Stomach (tissue), 19 donors: ENCODE measurements around the gene PAN3. TPM values are rescaled to one million over a fixed set of nuclear protein-coding genes. Genes with fewer than 3 reads are reported as not detected.

Experiments used
- DNase-seq, 2 donors: peaks; one replicate each; pipeline versions ENCODE4 v3.0.0 to v3.0.0-alpha.2; 2013 to 2019
- H3K27ac ChIP-seq, 5 donors: fragments of 200-600 bp in 4 of 5; sonication (generic) in 4 of 5; one replicate each; pipeline ENCODE4 v1.5.1; 2013 to 2019; ENCODE audit warnings: mild to moderate bottlenecking in 1 of 5, moderate library complexity in 1 of 5
- H3K27me3 ChIP-seq, 3 donors: fragments of 200-600 bp; sonication (generic); one replicate each; pipeline ENCODE4 v1.5.1; 2017 to 2019; ENCODE audit warnings: mixed run types in 1 of 3
- H3K36me3 ChIP-seq, 4 donors: fragments of 200-600 bp; sonication (generic); 1 replicate in 3 of 4; 2 replicates in 1 of 4; pipeline ENCODE4 v1.5.1; 2016 to 2019
- H3K4me1 ChIP-seq, 4 donors: fragments of 200-600 bp; sonication (generic); one replicate each; pipeline ENCODE4 v1.5.1; 2016 to 2019
- H3K4me3 ChIP-seq, 4 donors: fragments of 200-600 bp; sonication (generic) in 3 of 4; one replicate each; pipeline ENCODE4 v1.5.1; 2016 to 2019; ENCODE audit warnings: mild to moderate bottlenecking in 1 of 4
- H3K9me3 ChIP-seq, 4 donors: fragments of 200-600 bp; sonication (generic); one replicate each; pipeline ENCODE4 v1.5.1; 2016 to 2019
- EP300 ChIP-seq: sonication (generic); formaldehyde crosslinking; IDR thresholded peaks from one replicate; pipeline ENCODE4 v1.6.1; 2017; ENCODE audit warnings: antibody characterized with exemption
- POLR2A ChIP-seq, 4 donors: fragments of 450-650 bp; IDR thresholded peaks; one replicate each; pipeline ENCODE4 v1.6.1; 2016; ENCODE audit warnings: antibody characterized with exemption in 4 of 4, control low read depth in 2 of 4, mild to moderate bottlenecking in 1 of 4, moderate library complexity in 1 of 4
- POLR2AphosphoS5 ChIP-seq, 3 donors: sonication (generic); formaldehyde crosslinking; IDR thresholded peaks; one replicate each; pipeline ENCODE4 v1.6.1; 2016; ENCODE audit warnings: antibody characterized with exemption in 3 of 3
- WGBS, 5 donors: extraction: QIAGEN DNeasy Blood & Tissue Kit in 3 of 5; methylation state at CpG; one replicate each; pipeline versions ENCODE4 v1.1.5 to v1.1.7; 2013 to 2018; 5-methylcytosine and 5-hydroxymethylcytosine counted together
- intact Hi-C: fragments of 100-400 bp; cut with DNase I; formaldehyde crosslinking; loops from one replicate; pipeline ENCODE4 v1.15.1; 2023; ENCODE audit warnings: low total_unique reads
- long read RNA-seq, 10 donors: transcript quantifications; one replicate each; lab custom pipeline, GENCODE V29; 2026
- polyA plus RNA-seq, 3 donors: library from polyadenylated mRNA; stranded (reverse); fragments of 200-250 nt; gene quantifications; one replicate each; pipeline ENCODE4 v1.2.3, GENCODE V29; 2013
- total RNA-seq, 5 donors: library from RNA; depleted of rRNA; stranded (reverse); fragments of >200 nt; gene quantifications; one replicate each; pipeline versions ENCODE4 v1.1.0 to v1.2.3, GENCODE V29; 2014 to 2016
- TF ChIP-seq, protein P1 (sequence below), 7 experiments: fragments of 450-650 bp in 4 of 7; fragments of 200-600 bp in 3 of 7; sonication (generic) in 3 of 7; IDR thresholded peaks; one replicate each; pipeline ENCODE4 v1.5.1; 2016 to 2019; ENCODE audit warnings: antibody characterized with exemption in 7 of 7, control low read depth in 2 of 7, mild to moderate bottlenecking in 1 of 7
- donor health status: healthy with polysubstance abuse.
- donor health status: Bipolar disorder and iron deficiency.
- donor health status: healthy.

The PAN3 gene, protein sequence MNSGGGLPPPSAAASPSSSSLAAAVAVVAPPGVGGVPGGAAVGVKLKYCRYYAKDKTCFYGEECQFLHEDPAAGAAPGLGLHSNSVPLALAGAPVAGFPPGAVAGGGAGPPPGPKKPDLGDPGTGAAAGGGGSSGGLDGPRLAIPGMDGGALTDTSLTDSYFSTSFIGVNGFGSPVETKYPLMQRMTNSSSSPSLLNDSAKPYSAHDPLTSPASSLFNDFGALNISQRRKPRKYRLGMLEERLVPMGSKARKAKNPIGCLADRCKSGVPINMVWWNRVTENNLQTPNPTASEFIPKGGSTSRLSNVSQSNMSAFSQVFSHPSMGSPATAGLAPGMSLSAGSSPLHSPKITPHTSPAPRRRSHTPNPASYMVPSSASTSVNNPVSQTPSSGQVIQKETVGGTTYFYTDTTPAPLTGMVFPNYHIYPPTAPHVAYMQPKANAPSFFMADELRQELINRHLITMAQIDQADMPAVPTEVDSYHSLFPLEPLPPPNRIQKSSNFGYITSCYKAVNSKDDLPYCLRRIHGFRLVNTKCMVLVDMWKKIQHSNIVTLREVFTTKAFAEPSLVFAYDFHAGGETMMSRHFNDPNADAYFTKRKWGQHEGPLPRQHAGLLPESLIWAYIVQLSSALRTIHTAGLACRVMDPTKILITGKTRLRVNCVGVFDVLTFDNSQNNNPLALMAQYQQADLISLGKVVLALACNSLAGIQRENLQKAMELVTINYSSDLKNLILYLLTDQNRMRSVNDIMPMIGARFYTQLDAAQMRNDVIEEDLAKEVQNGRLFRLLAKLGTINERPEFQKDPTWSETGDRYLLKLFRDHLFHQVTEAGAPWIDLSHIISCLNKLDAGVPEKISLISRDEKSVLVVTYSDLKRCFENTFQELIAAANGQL
- total RNA-seq, result 10 to 100 TPM; 20.9 to 68.1 (median 36.8) TPM
- 10 to 100 TPM in 1 of 3 donors, 1 to 10 TPM in 2; 3.9 to 11.7 (median 5.8) TPM for polyA plus RNA-seq
- long read RNA-seq, donor 1, partial matches to known transcripts, result 0 of 1 reads
- long read RNA-seq, donor 1, other reads (novel, unspliced or antisense), result 0 of 1 reads
- long read RNA-seq, donor 2, full-length matches to known transcripts, result 1 of 1 reads
- long read RNA-seq, donor 2, partial matches to known transcripts, result 0 of 1 reads
- long read RNA-seq, donor 2, other reads (novel, unspliced or antisense), result 0 of 1 reads
- long read RNA-seq, donor 3, partial matches to known transcripts, result 0 of 1 reads
- long read RNA-seq, donor 3, other reads (novel, unspliced or antisense), result 0 of 1 reads
- long read RNA-seq, donor 4, result 0 reads
- long read RNA-seq, donor 5, result 0 reads
- long read RNA-seq, donor 6, result 0 reads
- long read RNA-seq, donor 7, result 0 reads
- long read RNA-seq, donor 8, result 0 reads
- long read RNA-seq, donor 9, result 0 reads
- long read RNA-seq, donor 10, full-length matches to known transcripts, result 1 of 1 reads
- long read RNA-seq, donor 10, partial matches to known transcripts, result 0 of 1 reads
- long read RNA-seq, donor 10, other reads (novel, unspliced or antisense), result 0 of 1 reads

DNA sequence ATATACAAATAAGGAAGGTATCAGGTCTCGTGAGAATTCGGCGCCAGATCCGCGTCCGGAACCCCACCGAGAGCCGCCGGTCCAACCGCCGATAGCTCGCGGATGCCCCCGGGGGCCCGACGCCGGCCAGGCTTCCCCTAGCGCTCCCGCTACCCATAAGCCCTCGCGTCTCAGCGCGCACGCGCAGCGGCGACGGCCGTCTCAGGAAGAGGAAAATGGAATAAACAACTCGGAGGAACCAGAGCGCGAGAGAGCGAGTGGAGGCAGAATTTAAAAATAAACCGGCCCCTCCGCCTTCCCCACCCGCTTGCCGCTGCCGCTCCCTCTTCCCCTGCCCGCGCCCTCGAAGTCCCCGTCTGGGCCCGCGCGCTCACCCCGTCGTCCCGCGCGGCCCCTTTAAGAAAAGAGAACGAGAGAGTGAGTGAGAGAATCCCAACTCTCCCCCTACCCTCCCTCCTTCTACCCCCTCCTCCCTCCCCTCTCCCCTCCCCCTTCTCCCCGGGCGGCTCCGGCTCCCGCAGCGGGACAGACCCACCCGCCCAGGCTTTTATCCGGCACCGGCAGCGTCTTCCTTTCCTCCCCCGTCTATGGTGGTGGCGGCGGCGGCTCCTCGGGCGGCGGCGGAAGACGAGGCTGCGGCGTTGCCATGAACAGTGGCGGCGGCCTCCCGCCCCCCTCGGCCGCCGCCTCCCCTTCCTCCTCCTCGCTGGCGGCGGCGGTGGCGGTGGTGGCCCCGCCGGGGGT, at the start of gene PAN3:
PAN3 (plus strand) TSS at position 534 of the 744 bp plus-strand sequence; CDS start at position 647, 113 bp downstream.
- no peaks in the 10 kb centered on the region for H3K27me3 ChIP-seq
- DNase-seq, result peak; percentile 94 to 97
- TF ChIP-seq POLR2A (IDR thresholded peaks at IDR 0.05) (peak in 1 of 4 donors; percentile 17), POLR2AphosphoS5 (IDR thresholded peaks at IDR 0.05) (peak; percentile 88 to 94 (median 92)), EP300 (no peak)
- TF ChIP-seq, protein P1, sequence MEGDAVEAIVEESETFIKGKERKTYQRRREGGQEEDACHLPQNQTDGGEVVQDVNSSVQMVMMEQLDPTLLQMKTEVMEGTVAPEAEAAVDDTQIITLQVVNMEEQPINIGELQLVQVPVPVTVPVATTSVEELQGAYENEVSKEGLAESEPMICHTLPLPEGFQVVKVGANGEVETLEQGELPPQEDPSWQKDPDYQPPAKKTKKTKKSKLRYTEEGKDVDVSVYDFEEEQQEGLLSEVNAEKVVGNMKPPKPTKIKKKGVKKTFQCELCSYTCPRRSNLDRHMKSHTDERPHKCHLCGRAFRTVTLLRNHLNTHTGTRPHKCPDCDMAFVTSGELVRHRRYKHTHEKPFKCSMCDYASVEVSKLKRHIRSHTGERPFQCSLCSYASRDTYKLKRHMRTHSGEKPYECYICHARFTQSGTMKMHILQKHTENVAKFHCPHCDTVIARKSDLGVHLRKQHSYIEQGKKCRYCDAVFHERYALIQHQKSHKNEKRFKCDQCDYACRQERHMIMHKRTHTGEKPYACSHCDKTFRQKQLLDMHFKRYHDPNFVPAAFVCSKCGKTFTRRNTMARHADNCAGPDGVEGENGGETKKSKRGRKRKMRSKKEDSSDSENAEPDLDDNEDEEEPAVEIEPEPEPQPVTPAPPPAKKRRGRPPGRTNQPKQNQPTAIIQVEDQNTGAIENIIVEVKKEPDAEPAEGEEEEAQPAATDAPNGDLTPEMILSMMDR (IDR thresholded peaks at IDR 0.05), result no peak
- H3K9me3 ChIP-seq, result no peaks in the 10 kb centered on the region
- peak within 1 kb of the TSS; percentile 92 to 99 (median 96) for H3K4me3 ChIP-seq
- no peaks in the 10 kb centered on the region for H3K36me3 ChIP-seq
- peaks cover 8 to 50% (median 32%) of the 10 kb centered on the region in 4 donors for H3K4me1 ChIP-seq
- intact Hi-C loops, result no loop called here
- peak within 1 kb of the TSS; percentile 96 to 100 (median 99) for H3K27ac ChIP-seq
- WGBS, 5 donors, result 0 to 1% (median 0%) methylated on average over 51 to 83 of the region's 84 CpGs

DNA sequence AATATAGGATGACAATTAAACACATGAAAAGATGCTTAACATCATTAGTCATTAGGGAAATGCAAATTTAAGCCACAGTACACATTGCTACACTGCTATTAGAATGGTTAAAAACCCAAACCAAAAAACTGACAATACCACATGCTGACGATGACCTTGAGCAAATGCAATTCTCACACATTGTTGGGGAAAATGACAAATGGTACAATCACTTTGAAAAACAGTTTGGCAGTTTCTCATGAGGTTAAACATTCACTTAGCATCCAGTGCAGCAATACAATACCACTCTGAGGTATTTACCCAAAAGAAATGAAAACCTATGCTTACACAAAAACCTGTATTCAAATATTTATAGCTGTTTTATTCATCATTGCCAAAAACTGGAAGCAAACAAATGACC, 49.3 kb upstream of the PAN3 start:
- TF ChIP-seq POLR2AphosphoS5 (IDR thresholded peaks at IDR 0.05) (no peak), EP300 (no peak), POLR2A (IDR thresholded peaks at IDR 0.05) (no peak)
- TF ChIP-seq, protein P1 (IDR thresholded peaks at IDR 0.05), result no peak
- peaks cover 0 to 9% (median 4%) of the 10 kb centered on the region in 3 donors for H3K27me3 ChIP-seq
- no peak for DNase-seq
- H3K36me3 ChIP-seq, result no peaks in the 10 kb centered on the region
- intact Hi-C loops, result no loop called here
- no peaks in the 10 kb centered on the region for H3K9me3 ChIP-seq
- H3K27ac ChIP-seq, result no peak overlapping the region
- 17 to 52% (median 31%) methylated on average over 1 of the region's 1 CpG for WGBS, 5 donors
- H3K4me3 ChIP-seq, result no peak overlapping the region
- no peaks in the 10 kb centered on the region for H3K4me1 ChIP-seq

DNA sequence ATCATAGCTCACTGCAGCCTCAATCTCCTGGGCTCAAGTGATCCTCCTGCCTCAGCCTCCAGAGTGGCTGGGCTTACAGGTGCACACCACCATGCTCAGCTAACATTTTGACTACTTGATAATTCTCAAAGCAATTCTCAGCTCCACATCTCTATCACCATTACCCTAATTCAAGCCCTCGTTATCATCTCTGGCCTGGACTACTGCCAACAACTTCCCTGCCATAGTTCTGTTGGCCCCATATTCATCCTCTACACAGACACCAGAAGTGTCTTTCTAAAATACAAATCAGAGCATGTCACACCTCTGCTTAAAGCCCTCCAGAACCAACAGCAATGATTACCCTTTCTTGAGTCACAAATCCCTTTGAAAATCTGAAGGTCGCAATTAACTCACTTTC, 45.9 kb upstream of the PAN3 start:
- no peaks in the 10 kb centered on the region for H3K9me3 ChIP-seq
- H3K4me1 ChIP-seq, result no peaks in the 10 kb centered on the region
- no peak for TF ChIP-seq EP300
- TF ChIP-seq, protein P1 (IDR thresholded peaks at IDR 0.05), result no peak
- no peak for TF ChIP-seq POLR2AphosphoS5 (IDR thresholded peaks at IDR 0.05)
- TF ChIP-seq POLR2A (IDR thresholded peaks at IDR 0.05), result no peak
- WGBS, 5 donors, result 52 to 69% (median 57%) methylated on average over 2 of the region's 2 CpGs
- no peaks in the 10 kb centered on the region for H3K36me3 ChIP-seq
- no peak for DNase-seq
- no peak overlapping the region for H3K4me3 ChIP-seq
- H3K27me3 ChIP-seq, result peaks cover 0 to 38% (median 10%) of the 10 kb centered on the region in 3 donors
- H3K27ac ChIP-seq, result no peak overlapping the region
- intact Hi-C loops, result no loop called here
